ENCODE data around the gene SLC48A1.
"Not testable (repeated sequence)": the region's sequence is repeated elsewhere in the genome, so short reads cannot be mapped to it uniquely, and the experiment has no call there.

The SLC48A1 gene

DNA sequence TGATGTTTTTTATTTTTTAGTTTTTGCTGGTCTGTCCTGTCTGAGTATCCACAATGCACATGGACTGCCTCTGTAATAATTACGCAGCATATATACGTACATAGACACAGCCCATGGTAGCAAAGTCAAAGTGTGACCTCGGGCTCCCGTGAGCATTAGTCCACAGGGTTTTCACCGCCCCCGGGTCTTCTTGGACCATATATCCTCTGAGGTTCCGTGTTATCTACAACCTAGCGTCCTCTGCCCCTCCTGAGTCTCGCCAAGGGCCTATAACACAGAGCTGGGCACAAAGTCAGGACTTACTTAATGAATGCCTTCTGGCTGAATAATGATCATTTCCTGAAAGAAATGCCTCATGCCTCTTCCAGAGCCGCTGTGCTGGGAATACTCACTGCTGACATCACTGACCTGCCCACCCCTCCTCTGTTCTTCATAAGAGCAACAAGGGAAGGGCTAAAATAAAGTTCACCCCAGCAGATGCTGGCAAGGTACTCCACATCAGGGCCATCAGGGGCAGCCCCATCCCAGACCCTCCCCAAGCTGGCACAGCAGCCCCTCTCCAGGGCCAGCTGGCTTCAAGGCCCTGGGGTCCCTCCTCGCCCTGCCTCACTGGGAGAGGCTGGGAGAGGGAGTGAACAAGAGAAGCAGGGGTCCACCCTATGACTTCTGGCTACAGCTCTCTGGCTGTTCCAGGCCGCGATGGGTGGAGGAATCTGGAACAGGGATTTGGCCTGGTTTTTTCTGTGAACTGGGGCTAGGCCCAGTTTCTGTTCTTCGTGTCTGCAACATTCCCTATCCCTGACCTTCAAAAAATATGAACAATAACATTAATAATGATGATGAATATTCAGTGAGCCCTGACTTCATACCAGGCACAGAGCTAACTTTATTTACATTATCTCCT, 38.8 kb downstream of the SLC48A1 start:
- DNase-seq (ENCODE audit: low read depth in 3 of 3), result no peak

GRCh38 chr12:47812797-47813510, 39.9 kb downstream of the SLC48A1 start:
- DNase-seq (ENCODE audit: low read depth in 3 of 3), result peak; percentile 80 to 94 (median 93)

DNA sequence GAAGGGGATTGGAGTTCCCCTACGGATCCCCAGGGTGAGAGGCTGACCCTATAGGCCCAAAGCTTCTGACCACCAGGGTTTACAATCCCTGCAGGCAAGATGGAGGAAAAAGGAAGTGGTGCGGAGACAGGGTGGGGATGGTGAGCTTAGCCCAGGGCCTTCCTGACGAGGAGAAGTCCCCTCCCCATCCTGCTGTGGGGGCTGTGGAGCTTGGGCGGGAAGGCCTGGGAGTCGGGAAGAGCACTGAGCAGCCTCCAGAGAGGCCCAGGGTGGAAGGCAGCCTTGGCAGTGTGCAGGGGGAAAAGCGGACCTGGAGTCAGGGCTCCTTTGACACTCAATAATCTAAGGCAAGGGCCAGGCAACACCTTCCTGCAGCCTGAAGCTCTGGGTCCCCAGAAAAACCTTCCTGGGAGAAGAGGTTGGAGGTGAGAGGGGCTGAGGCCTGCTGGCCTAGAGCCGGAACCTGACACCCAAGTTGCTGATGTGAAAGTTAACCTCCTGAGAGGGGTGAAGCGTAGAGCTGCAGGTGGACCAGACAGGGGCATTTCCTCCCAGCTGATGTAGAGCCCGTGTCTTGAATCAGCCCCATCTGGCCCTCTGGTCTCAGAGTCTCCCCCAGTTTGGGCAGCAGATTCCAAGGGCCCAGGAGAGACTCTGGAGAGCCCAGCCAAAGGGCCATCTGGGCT, 40.6 kb downstream of the SLC48A1 start:
- DNase-seq (ENCODE audit: low read depth in 3 of 3), result no peak

- DNase-seq (ENCODE audit: low read depth in 3 of 3), result no peak
These were observed 41.6 kb downstream of the SLC48A1 start for GRCh38 chr12:47814539-47815170.

DNA sequence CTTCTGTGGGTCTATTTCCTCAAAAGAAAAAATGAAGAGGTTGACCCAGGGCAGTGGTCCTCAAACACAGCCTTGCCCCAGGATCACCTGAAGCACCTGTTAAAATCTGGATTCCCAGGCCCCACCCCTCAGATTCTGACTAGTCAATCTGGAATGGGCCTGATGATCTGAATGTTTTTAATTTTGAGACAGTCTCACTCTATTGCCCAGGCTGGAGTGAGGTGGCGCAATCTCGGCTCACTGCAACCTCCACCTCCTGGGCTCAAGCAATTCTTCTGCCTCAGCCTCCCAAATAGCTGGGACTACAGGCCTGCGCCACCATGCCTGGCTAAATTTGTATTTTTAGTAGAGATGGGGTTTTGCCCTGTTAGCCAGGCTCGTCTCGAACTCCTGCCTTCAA, 42.4 kb downstream of the SLC48A1 start:
- not testable (repeated sequence) for DNase-seq (ENCODE audit: low read depth in 3 of 3)

GRCh38 chr12:47816403-47817271, 43.6 kb downstream of the SLC48A1 start:
- DNase-seq (ENCODE audit: low read depth in 3 of 3), result no peak

DNA sequence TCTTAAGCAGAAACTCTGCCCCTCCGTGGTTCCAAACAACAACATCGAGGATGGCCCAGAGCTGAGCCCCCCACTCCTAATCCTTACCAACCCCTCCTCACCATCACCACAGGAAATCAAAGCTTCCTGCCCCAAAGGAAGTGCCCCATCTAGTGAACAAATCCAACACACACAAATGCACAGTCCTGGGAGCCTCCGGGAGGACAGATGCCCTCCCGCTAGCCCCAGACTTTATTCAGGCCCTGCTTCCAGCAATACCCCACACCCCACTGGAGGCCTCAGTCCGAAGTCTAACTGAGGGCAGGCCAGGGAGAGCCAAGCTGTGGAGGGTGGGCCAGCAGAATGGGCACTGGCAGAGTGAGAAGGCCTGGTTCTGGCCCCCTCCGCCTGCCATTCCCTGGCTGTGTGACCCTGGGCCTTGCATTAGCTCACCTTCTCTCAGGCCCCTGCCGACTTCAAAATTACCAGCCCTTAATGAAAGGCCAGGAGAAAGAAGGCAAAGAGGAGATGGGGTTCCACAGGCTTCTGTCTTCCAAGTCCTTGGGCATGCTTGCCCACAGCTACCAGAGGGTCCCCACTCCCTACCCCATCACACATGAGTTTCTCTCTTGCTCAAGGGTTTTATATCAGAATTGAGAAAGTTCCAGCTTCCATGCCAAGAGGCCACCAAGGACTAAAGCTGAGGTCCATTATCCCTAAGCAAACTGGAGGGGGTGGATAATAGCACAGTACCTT, 44.4 kb downstream of the SLC48A1 start:
- DNase-seq (ENCODE audit: low read depth in 3 of 3), result no peak

GRCh38 chr12:47818007-47818376, 45.0 kb downstream of the SLC48A1 start:
- no peak for DNase-seq (ENCODE audit: low read depth in 3 of 3)

GRCh38 chr12:47818467-47819137, 45.6 kb downstream of the SLC48A1 start:
- DNase-seq (ENCODE audit: low read depth in 3 of 3), result no peak

- DNase-seq (ENCODE audit: low read depth in 3 of 3), result no peak
These were observed 46.3 kb downstream of the SLC48A1 start for GRCh38 chr12:47819138-47819895.

DNA sequence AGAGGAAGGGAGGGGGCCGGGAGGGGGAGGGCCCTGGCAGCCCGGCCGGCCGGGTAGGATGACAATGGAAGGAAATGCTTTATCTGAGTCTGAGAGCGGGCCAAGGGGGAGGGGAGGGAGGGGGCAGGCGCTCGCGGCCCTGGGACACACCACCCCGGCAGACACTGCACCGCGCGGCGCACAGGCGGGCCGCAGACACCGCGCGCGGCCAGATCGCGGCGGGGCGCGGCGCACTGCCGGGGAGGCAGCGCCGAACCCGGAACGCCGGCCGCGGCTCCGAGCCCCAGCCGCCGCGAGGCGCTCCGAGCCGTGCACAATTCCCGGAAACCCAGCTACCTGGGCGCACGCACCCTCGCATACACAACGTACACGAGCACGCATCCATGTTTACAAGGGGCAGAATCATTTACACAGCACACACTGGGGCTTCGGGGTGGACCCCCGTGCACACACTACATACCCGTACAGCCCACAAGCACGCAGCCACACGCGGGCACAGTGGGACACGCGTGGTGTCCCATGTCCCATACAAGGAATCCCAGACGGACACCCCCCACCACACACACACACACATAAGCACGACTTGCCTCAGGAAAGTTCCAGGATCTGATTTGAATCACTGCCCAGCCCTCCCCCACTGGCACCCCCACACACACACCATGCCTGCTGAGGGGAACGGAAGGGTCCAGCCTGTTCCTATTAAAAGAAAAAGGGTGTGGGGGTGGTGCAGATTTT, 47.0 kb downstream of the SLC48A1 start, which contains the start of gene HDAC7:
Gene HDAC7, minus strand, starts transcription at position 8 of the 735 bp plus-strand sequence. CDS start 118 bp downstream, outside the sequence.
- DNase-seq (ENCODE audit: low read depth in 3 of 3), result peak in 2 of 3 donors; percentile 62 to 78

DNA sequence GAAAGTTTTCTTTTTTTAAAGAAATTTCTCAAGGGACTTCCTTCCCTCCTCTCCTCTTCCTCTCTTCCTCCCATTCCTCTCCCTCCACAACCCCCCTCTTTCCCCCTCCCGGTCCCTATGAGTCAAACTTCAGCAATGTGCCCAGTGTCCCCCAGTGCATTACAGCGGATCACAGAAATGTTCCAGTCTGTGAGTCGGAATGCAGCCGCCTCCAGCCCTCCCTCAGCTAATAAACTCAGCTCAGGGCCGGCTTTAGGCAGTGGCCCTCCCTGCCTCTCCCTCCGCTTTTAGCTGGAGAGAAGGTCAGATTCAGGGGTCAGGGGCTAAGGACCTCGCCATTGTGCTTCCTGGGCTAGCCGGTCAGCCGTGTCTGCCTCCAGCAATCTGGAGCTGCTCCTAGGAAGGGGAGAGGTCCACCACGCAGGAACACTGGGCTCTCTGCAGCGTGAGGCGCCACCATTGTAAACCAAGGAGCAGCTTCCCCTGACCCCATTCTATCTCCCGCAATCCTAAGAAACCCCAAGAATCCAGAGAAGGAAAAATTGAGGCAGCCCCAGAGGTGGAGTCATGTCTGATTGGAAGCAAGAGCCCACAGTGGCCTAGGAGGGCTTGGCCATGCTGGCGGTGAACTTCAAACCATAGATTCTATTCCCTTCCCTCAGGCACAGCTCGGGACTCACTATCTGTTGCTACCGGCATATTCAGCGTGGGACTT, 47.8 kb downstream of the SLC48A1 start:
- no peak for DNase-seq (ENCODE audit: low read depth in 3 of 3)

- DNase-seq (ENCODE audit: low read depth in 3 of 3), result no peak
These were observed 48.3 kb downstream of the SLC48A1 start for GRCh38 chr12:47821346-47821706.

GRCh38 chr12:47822401-47822800, 49.4 kb downstream of the SLC48A1 start:
- DNase-seq (ENCODE audit: low read depth in 3 of 3), result no peak

DNA sequence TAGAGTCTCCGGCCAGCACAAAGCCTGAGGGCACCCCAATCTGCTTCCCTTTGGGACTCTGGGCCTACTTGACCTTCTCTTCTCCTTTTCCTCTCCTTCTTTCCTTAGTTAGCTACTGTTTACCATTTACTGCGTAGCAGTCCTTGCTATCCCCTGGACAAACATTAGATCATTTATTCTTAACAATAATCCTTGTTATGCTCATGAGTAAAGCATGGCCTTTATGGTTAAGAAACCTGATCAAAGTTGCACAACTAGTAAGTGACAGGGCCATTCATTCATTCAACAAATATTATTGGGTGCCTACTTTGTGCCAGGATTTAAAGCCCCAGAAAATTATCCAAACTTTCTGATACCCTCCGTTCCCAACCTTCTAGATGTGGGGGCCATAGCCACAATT, 49.8 kb downstream of the SLC48A1 start:
- DNase-seq (ENCODE audit: low read depth in 3 of 3), result no peak

DNA sequence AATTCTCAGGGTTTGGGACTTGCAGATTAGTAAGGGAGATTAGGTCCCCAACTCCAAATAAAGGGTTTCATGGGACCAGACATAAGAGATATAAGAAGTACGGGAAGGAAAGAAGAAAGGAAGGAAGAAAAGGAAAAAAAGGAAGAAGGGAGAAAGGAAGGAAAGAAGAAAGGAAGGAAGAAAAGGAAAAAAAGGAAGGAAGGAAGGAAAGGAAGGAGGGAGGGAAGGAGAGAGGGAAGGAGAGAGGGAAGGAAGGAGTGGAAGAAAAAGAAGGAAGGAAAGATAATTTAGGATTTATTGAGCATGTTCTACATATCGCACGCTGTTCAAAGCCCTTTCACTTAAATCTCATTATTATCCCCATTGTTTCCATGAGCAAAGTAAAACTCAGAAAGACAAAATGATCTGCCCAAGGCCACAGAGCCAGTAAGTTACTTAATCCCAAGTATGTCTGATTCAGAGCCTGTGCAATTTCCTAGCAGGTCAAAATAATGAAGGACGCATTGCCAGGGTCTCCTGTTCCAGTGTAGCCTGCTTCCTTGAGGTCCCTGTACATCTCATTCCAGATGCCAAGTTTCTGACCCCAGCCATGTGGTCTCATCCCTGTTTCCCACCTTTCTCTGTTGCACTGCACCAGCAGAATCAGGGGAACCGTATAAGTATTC, 50.5 kb downstream of the SLC48A1 start:
- no peak for DNase-seq (ENCODE audit: low read depth in 3 of 3)

GRCh38 chr12:47824198-47824597, 51.2 kb downstream of the SLC48A1 start:
- DNase-seq (ENCODE audit: low read depth in 3 of 3), result no peak

All from stimulated activated CD4-positive, alpha-beta T cell treated with anti-CD3 and anti-CD28 coated beads, TNF-alpha, amount 100 ng/mL, for 48 hours (primary cell).